ENCODE results near the gene MIPEP.

The MIPEP gene

GRCh38 chr13:23769401-23769800, 119.8 kb downstream of the MIPEP start:
- Histone ChIP-seq H3K79me2 (ENCODE audit: control insufficient read depth, low read length) (no peaks in the 10 kb centered on the region), H3F3A (ENCODE audit: control insufficient read depth, insufficient read depth) (no peaks in the 10 kb centered on the region), H3K27ac (ENCODE audit: low read depth, low read length) (no peak overlapping the region), H3K36me3 (ENCODE audit: control insufficient read depth, low read length) (no peaks in the 10 kb centered on the region), H3K4me2 (ENCODE audit: low read length) (no peak overlapping the region), H3K9me2 (replicated peaks; ENCODE audit: control insufficient read depth, low read length) (no peaks in the 10 kb centered on the region), H4K20me1 (ENCODE audit: control insufficient read depth, insufficient read depth, low read depth, low read length) (no peaks in the 10 kb centered on the region), H3K9me3 (ENCODE audit: control insufficient read depth, insufficient read depth, low read length) (no peaks in the 10 kb centered on the region), H3K27me3 (ENCODE audit: control insufficient read depth, low read length) (no peaks in the 10 kb centered on the region), H3K4me3 (ENCODE audit: low read length) (no peak overlapping the region), H3K4me1 (ENCODE audit: control insufficient read depth, low read length) (no peaks in the 10 kb centered on the region)
- TF ChIP-seq CTCF (IDR thresholded peaks at IDR 0.05; ENCODE audit: low read depth, low read length, poor library complexity, severe bottlenecking) (no peak), EZH2phosphoT487 (IDR thresholded peaks at IDR 0.05; ENCODE audit: borderline replicate concordance, low read length) (no peak)

GRCh38 chr13:23767838-23768237, 121.4 kb downstream of the MIPEP start:
- no peak overlapping the region for H3K27ac ChIP-seq (ENCODE audit: low read depth, low read length)
- no peaks in the 10 kb centered on the region for H4K20me1 ChIP-seq (ENCODE audit: control insufficient read depth, insufficient read depth, low read depth, low read length)
- no peaks in the 10 kb centered on the region for H3K36me3 ChIP-seq (ENCODE audit: control insufficient read depth, low read length)
- H3K4me2 ChIP-seq (ENCODE audit: low read length), result no peak overlapping the region
- no peaks in the 10 kb centered on the region for H3K9me2 ChIP-seq (replicated peaks; ENCODE audit: control insufficient read depth, low read length)
- H3K9me3 ChIP-seq (ENCODE audit: control insufficient read depth, insufficient read depth, low read length), result no peaks in the 10 kb centered on the region
- H3K4me1 ChIP-seq (ENCODE audit: control insufficient read depth, low read length), result no peaks in the 10 kb centered on the region
- no peaks in the 10 kb centered on the region for H3K27me3 ChIP-seq (ENCODE audit: control insufficient read depth, low read length)
- H3K79me2 ChIP-seq (ENCODE audit: control insufficient read depth, low read length), result no peaks in the 10 kb centered on the region
- TF ChIP-seq CTCF (IDR thresholded peaks at IDR 0.05; ENCODE audit: low read depth, low read length, poor library complexity, severe bottlenecking) (no peak), EZH2phosphoT487 (IDR thresholded peaks at IDR 0.05; ENCODE audit: borderline replicate concordance, low read length) (no peak)
- H3F3A ChIP-seq (ENCODE audit: control insufficient read depth, insufficient read depth), result no peaks in the 10 kb centered on the region
- H3K4me3 ChIP-seq (ENCODE audit: low read length), result no peak overlapping the region

- Histone ChIP-seq H3K4me3 (ENCODE audit: low read length) (no peak overlapping the region), H3K4me2 (ENCODE audit: low read length) (no peak overlapping the region), H4K20me1 (ENCODE audit: control insufficient read depth, insufficient read depth, low read depth, low read length) (no peaks in the 10 kb centered on the region), H3K9me2 (replicated peaks; ENCODE audit: control insufficient read depth, low read length) (no peaks in the 10 kb centered on the region), H3K27me3 (ENCODE audit: control insufficient read depth, low read length) (no peaks in the 10 kb centered on the region), H3K27ac (ENCODE audit: low read depth, low read length) (no peak overlapping the region), H3K36me3 (ENCODE audit: control insufficient read depth, low read length) (no peaks in the 10 kb centered on the region), H3F3A (ENCODE audit: control insufficient read depth, insufficient read depth) (no peaks in the 10 kb centered on the region), H3K79me2 (ENCODE audit: control insufficient read depth, low read length) (no peaks in the 10 kb centered on the region), H3K4me1 (ENCODE audit: control insufficient read depth, low read length) (no peaks in the 10 kb centered on the region), H3K9me3 (ENCODE audit: control insufficient read depth, insufficient read depth, low read length) (no peaks in the 10 kb centered on the region)
- TF ChIP-seq EZH2phosphoT487 (IDR thresholded peaks at IDR 0.05; ENCODE audit: borderline replicate concordance, low read length) (no peak), CTCF (IDR thresholded peaks at IDR 0.05; ENCODE audit: low read depth, low read length, poor library complexity, severe bottlenecking) (no peak)
Measured at GRCh38 chr13:23766939-23767338, 122.3 kb downstream of the MIPEP start.

- Histone ChIP-seq H3K4me1 (ENCODE audit: control insufficient read depth, low read length) (no peaks in the 10 kb centered on the region), H4K20me1 (ENCODE audit: control insufficient read depth, insufficient read depth, low read depth, low read length) (no peaks in the 10 kb centered on the region), H3K36me3 (ENCODE audit: control insufficient read depth, low read length) (no peaks in the 10 kb centered on the region), H3K79me2 (ENCODE audit: control insufficient read depth, low read length) (no peaks in the 10 kb centered on the region), H3K9me3 (ENCODE audit: control insufficient read depth, insufficient read depth, low read length) (no peaks in the 10 kb centered on the region), H3K27ac (ENCODE audit: low read depth, low read length) (no peak overlapping the region), H3K4me2 (ENCODE audit: low read length) (no peak overlapping the region), H3K9me2 (replicated peaks; ENCODE audit: control insufficient read depth, low read length) (no peaks in the 10 kb centered on the region), H3K4me3 (ENCODE audit: low read length) (no peak overlapping the region), H3K27me3 (ENCODE audit: control insufficient read depth, low read length) (no peaks in the 10 kb centered on the region), H3F3A (ENCODE audit: control insufficient read depth, insufficient read depth) (no peaks in the 10 kb centered on the region)
- TF ChIP-seq EZH2phosphoT487 (IDR thresholded peaks at IDR 0.05; ENCODE audit: borderline replicate concordance, low read length), result no peak
- no peak for TF ChIP-seq CTCF (IDR thresholded peaks at IDR 0.05; ENCODE audit: low read depth, low read length, poor library complexity, severe bottlenecking)
Measured at GRCh38 chr13:23766283-23766682, 122.9 kb downstream of the MIPEP start.
